H9 (cell line): Measurements from ENCODE around the gene ADAM22. TPM values are rescaled to one million over a fixed set of nuclear protein-coding genes. Genes with fewer than 3 reads are reported as not detected.
"Not testable (repeated sequence)": the region's sequence is repeated elsewhere in the genome, so short reads cannot be mapped to it uniquely, and the experiment has no call there.

Source experiments
- DNase-seq: peaks from one replicate; pipeline ENCODE4 v3.0.0-alpha.2; 2017
- H2AFZ ChIP-seq: one replicate; pipeline ENCODE4 v1.6.1; 2013; ENCODE audit warnings: mild to moderate bottlenecking, low read length, control low read depth, moderate library complexity
- H2AK5ac ChIP-seq: 2 replicates; pipeline ENCODE4 v1.6.1; 2013; ENCODE audit warnings: low read length, control low read depth, mixed read lengths; ENCODE audit not compliant: insufficient read length
- H2BK120ac ChIP-seq: one replicate; pipeline ENCODE4 v1.6.1; 2013; ENCODE audit warnings: low read depth, mild to moderate bottlenecking, low read length, control low read depth, inconsistent platforms; ENCODE audit not compliant: poor library complexity, severe bottlenecking
- H2BK12ac ChIP-seq: 2 replicates; pipeline ENCODE4 v1.6.1; 2013; ENCODE audit warnings: low read length, control low read depth, mixed read lengths, low read depth; ENCODE audit not compliant: insufficient read length
- H2BK15ac ChIP-seq: 2 replicates; pipeline ENCODE4 v1.6.1; 2013; ENCODE audit warnings: low read depth, low read length, control low read depth
- H2BK20ac ChIP-seq: one replicate; pipeline ENCODE4 v1.6.1; 2013; ENCODE audit warnings: low read depth, mild to moderate bottlenecking, low read length, control low read depth, inconsistent platforms; ENCODE audit not compliant: poor library complexity, severe bottlenecking
- H2BK5ac ChIP-seq: 2 replicates; pipeline ENCODE4 v1.6.1; 2013; ENCODE audit warnings: low read length, control low read depth, mixed read lengths; ENCODE audit not compliant: insufficient read length
- H3K14ac ChIP-seq: 2 replicates; pipeline ENCODE4 v1.6.1; 2013; ENCODE audit warnings: low read length, control low read depth; ENCODE audit not compliant: insufficient read depth
- H3K18ac ChIP-seq: 2 replicates; pipeline ENCODE4 v1.6.1; 2013; ENCODE audit warnings: low read depth, mild to moderate bottlenecking, mixed read lengths, low read length, control low read depth; ENCODE audit not compliant: insufficient read length
- H3K23ac ChIP-seq: 2 replicates; pipeline ENCODE4 v1.6.1; 2013; ENCODE audit warnings: low read length, control low read depth, mixed read lengths, low read depth; ENCODE audit not compliant: insufficient read length
- H3K23me2 ChIP-seq: 2 replicates; pipeline ENCODE4 v1.6.1; 2013; ENCODE audit warnings: low read depth, mild to moderate bottlenecking, mixed read lengths, low read length, control low read depth; ENCODE audit not compliant: insufficient read length, poor library complexity, severe bottlenecking
- H3K27ac ChIP-seq: 2 replicates; pipeline ENCODE4 v1.5.1; 2013; ENCODE audit warnings: low read length, control low read depth, mixed read lengths, low read depth; ENCODE audit not compliant: insufficient read length
- H3K27me3 ChIP-seq: 2 replicates; pipeline ENCODE4 v1.6.1; 2013; ENCODE audit warnings: low read length, control low read depth, inconsistent platforms; ENCODE audit not compliant: insufficient read depth
- H3K4ac ChIP-seq: 2 replicates; pipeline ENCODE4 v1.6.1; 2013; ENCODE audit warnings: low read depth, mild to moderate bottlenecking, control low read depth, inconsistent platforms, low read length, moderate library complexity
- H3K4me1 ChIP-seq: 2 replicates; pipeline ENCODE4 v1.6.1; 2013; ENCODE audit warnings: low read length, control low read depth, inconsistent platforms; ENCODE audit not compliant: insufficient read depth
- H3K4me2 ChIP-seq: 2 replicates; pipeline ENCODE4 v1.6.1; 2013; ENCODE audit warnings: low read length, control low read depth, mixed read lengths; ENCODE audit not compliant: insufficient read length, insufficient read depth
- H3K56ac ChIP-seq: 2 replicates; pipeline ENCODE4 v1.6.1; 2013; ENCODE audit warnings: low read depth, mild to moderate bottlenecking, mixed read lengths, low read length, control low read depth; ENCODE audit not compliant: insufficient read length
- H3K79me1 ChIP-seq: 2 replicates; pipeline ENCODE4 v1.6.1; 2013; ENCODE audit warnings: low read depth, mild to moderate bottlenecking, moderate library complexity, low read length, control low read depth, inconsistent platforms; ENCODE audit not compliant: insufficient read depth, poor library complexity, severe bottlenecking
- H3K79me2 ChIP-seq: 2 replicates; pipeline ENCODE4 v1.6.1; 2013; ENCODE audit warnings: low read length, control low read depth, inconsistent platforms; ENCODE audit not compliant: insufficient read depth
- H3K9ac ChIP-seq: 2 replicates; pipeline ENCODE4 v1.6.1; 2013; ENCODE audit warnings: low read length, control low read depth, mixed read lengths; ENCODE audit not compliant: insufficient read length; ENCODE audit errors: extremely low read depth
- H3K9me3 ChIP-seq: one replicate; pipeline ENCODE4 v1.6.1; 2013; ENCODE audit warnings: low read depth, low read length, inconsistent platforms; ENCODE audit not compliant: control insufficient read depth
- H3T11ph ChIP-seq: one replicate; pipeline ENCODE4 v1.6.1; 2013; ENCODE audit warnings: mild to moderate bottlenecking, low read length, control low read depth, inconsistent platforms
- H4K20me1 ChIP-seq: one replicate; pipeline ENCODE4 v1.6.1; 2013; ENCODE audit not compliant: control insufficient read depth, insufficient read length, insufficient read depth
- H4K5ac ChIP-seq: 2 replicates; pipeline ENCODE4 v1.6.1; 2013; ENCODE audit warnings: low read depth, mild to moderate bottlenecking, mixed read lengths, low read length, control low read depth; ENCODE audit not compliant: insufficient read length
- H4K8ac ChIP-seq: replicated peaks from 2 replicates; pipeline ENCODE4 v1.6.1; 2013; ENCODE audit warnings: low read length, control low read depth, mixed read lengths, low read depth; ENCODE audit not compliant: insufficient read length
- H4K91ac ChIP-seq: 2 replicates; pipeline ENCODE4 v1.6.1; 2013; ENCODE audit warnings: low read depth, mild to moderate bottlenecking, moderate library complexity, mixed read lengths, low read length, control low read depth; ENCODE audit not compliant: insufficient read length
- H3K27ac Mint-ChIP-seq, 3 experiments: 2 replicates in 2 of 3; 3 replicates in 1 of 3; pipeline ENCODE4 v1.8.0; 2020 to 2021; ENCODE audit warnings: mixed read lengths in 3 of 3, mild to moderate bottlenecking in 1 of 3, moderate library complexity in 1 of 3
- H3K27me3 Mint-ChIP-seq: 2 replicates; pipeline ENCODE4 v1.8.0; 2021; ENCODE audit warnings: low read depth, mild to moderate bottlenecking, moderate library complexity, mixed read lengths
- H3K36me3 Mint-ChIP-seq, 3 experiments: 2 replicates in 2 of 3; 3 replicates in 1 of 3; pipeline ENCODE4 v1.8.0; 2020 to 2021; ENCODE audit warnings: low read depth in 3 of 3, mixed read lengths in 3 of 3; ENCODE audit not compliant: insufficient read depth in 1 of 3
- H3K4me1 Mint-ChIP-seq, 2 experiments: 2 replicates each; pipeline ENCODE4 v1.8.0; 2020; ENCODE audit warnings: mixed read lengths in 2 of 2
- H3K4me3 Mint-ChIP-seq, 2 experiments: 2 replicates in 1 of 2; 3 replicates in 1 of 2; pipeline ENCODE4 v1.8.0; 2020 to 2021; ENCODE audit warnings: mild to moderate bottlenecking in 2 of 2, mixed read lengths in 2 of 2, moderate library complexity in 1 of 2
- H3K9me3 Mint-ChIP-seq, 2 experiments: 2 replicates in 1 of 2; 3 replicates in 1 of 2; pipeline ENCODE4 v1.8.0; 2020; ENCODE audit warnings: mild to moderate bottlenecking in 2 of 2, mixed read lengths in 2 of 2, moderate library complexity in 1 of 2
- WGBS: extraction: QIAGEN DNeasy Blood & Tissue Kit; methylation state at CpG from one replicate; pipeline ENCODE4 v1.1.7; 2013; ENCODE audit warnings: missing lambda C conversion rate, low lambda C conversion rate, mixed read lengths; ENCODE audit not compliant: insufficient read length; ENCODE audit errors: extremely low coverage; 5-methylcytosine and 5-hydroxymethylcytosine counted together
- total RNA-seq: library from RNA; stranded (reverse); gene quantifications from 2 replicates; pipeline ENCODE4 v1.2.1, GENCODE V29; 2021
- TF ChIP-seq, protein P1 (sequence below): fragments of 200-600 bp; sonication (generic); conservative IDR thresholded peaks from 3 replicates; pipeline ENCODE4 v1.8.0; 2021; ENCODE audit warnings: antibody characterized with exemption, mild to moderate bottlenecking

ADAM22 gene
- total RNA-seq, 1 experiment from 2014 or later, result 8.7 TPM

DNA sequence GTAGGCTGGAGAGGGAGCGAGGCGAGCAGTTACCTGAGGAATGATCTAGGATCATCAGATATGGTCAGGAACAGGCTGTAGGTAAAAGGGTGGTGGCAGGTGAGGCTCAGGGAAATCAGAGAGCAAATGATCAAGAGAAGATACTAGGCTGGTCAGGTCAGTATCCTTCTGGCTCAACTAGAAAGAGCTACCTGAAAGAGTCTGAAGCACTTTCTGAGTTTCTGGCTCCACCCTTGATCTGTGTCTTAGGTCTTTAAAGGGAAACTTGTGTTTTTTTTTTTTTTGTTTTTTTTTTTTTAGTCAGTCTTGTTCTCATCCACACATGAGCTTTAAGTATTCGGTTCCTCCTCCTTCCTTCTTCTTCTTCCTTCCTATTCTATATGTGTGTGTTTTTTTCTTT is 10.5 kb downstream of the ADAM22 start:
- Mint-ChIP-seq H3K36me3 (peaks cover 0 to 1% (median 0%) of the 10 kb centered on the region in 3 experiments; a peak in 2 of 7 replicates), H3K27me3 (no peaks in the 10 kb centered on the region), H3K4me1 (no peaks in the 10 kb centered on the region), H3K9me3 (no peaks in the 10 kb centered on the region), H3K27ac (peak overlapping the region; percentile 31 to 62 (median 57); a peak in 3 of 7 replicates), H3K4me3 (no peak overlapping the region)
- H3K79me1 ChIP-seq, result no peaks in the 10 kb centered on the region
- no peak overlapping the region for H2BK120ac ChIP-seq
- no peaks in the 10 kb centered on the region for H3K27me3 ChIP-seq
- H3K14ac ChIP-seq, result no peak overlapping the region
- H2AK5ac ChIP-seq, result no peak overlapping the region
- no peak overlapping the region for H3K18ac ChIP-seq
- no peak overlapping the region for H3K27ac ChIP-seq
- no peak overlapping the region for H2AFZ ChIP-seq
- no peak overlapping the region for H3K9ac ChIP-seq
- no peak overlapping the region for H3K56ac ChIP-seq
- H2BK15ac ChIP-seq, result no peak overlapping the region
- no peak overlapping the region for H2BK12ac ChIP-seq
- H2BK20ac ChIP-seq, result no peak overlapping the region
- H4K8ac ChIP-seq, result no peak overlapping the region
- no peaks in the 10 kb centered on the region for H3K79me2 ChIP-seq
- no peaks in the 10 kb centered on the region for H3K4me1 ChIP-seq
- no peak overlapping the region for H2BK5ac ChIP-seq
- H3K4me2 ChIP-seq, result no peak overlapping the region
- no peaks in the 10 kb centered on the region for H3K23me2 ChIP-seq
- no peaks in the 10 kb centered on the region for H4K20me1 ChIP-seq
- peak overlapping the region; percentile 42 for H4K5ac ChIP-seq
- H3T11ph ChIP-seq, result no peak overlapping the region
- DNase-seq, result no peak
- H3K9me3 ChIP-seq, result no peaks in the 10 kb centered on the region
- no peak overlapping the region for H4K91ac ChIP-seq
- TF ChIP-seq, protein P1, sequence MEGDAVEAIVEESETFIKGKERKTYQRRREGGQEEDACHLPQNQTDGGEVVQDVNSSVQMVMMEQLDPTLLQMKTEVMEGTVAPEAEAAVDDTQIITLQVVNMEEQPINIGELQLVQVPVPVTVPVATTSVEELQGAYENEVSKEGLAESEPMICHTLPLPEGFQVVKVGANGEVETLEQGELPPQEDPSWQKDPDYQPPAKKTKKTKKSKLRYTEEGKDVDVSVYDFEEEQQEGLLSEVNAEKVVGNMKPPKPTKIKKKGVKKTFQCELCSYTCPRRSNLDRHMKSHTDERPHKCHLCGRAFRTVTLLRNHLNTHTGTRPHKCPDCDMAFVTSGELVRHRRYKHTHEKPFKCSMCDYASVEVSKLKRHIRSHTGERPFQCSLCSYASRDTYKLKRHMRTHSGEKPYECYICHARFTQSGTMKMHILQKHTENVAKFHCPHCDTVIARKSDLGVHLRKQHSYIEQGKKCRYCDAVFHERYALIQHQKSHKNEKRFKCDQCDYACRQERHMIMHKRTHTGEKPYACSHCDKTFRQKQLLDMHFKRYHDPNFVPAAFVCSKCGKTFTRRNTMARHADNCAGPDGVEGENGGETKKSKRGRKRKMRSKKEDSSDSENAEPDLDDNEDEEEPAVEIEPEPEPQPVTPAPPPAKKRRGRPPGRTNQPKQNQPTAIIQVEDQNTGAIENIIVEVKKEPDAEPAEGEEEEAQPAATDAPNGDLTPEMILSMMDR, result no peak
- H3K4ac ChIP-seq, result no peak overlapping the region
- H3K23ac ChIP-seq, result no peak overlapping the region
- no CpG with 5 or more reads among the region's 3 CpGs for WGBS

DNA sequence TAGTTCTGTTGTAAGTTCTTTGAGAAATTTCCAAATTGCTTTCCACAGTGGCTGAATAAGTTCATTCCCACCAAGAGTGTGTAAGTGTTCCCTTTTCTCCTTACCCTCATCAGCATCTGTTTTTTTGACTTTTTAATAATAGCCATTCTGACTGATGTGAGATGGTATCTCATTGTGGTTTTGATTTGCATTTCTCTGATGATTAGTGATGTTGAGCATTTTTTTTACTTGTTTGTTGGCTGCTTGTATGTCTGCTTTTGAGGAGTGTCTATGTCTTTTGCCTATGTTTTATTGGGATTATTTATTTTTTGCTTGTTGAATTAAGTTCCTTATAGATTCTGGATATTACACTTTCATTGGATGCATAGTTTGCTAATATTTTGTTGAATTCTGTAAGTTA is 11.9 kb downstream of the ADAM22 start:
- H3K9me3 ChIP-seq, H4K8ac ChIP-seq, H2BK20ac ChIP-seq, H3K79me2 ChIP-seq, H3K4me1 Mint-ChIP-seq, H2AK5ac ChIP-seq, H3K79me1 ChIP-seq, H3K14ac ChIP-seq, H3K27ac ChIP-seq, H3K4me3 Mint-ChIP-seq, H4K91ac ChIP-seq, H2BK120ac ChIP-seq, DNase-seq, H3K23me2 ChIP-seq, H3T11ph ChIP-seq, H3K23ac ChIP-seq, H2BK12ac ChIP-seq, H4K5ac ChIP-seq, H2BK5ac ChIP-seq, H4K20me1 ChIP-seq, H3K27ac Mint-ChIP-seq, H3K4me2 ChIP-seq, H3K27me3 ChIP-seq, H3K4me1 ChIP-seq, H3K9ac ChIP-seq, H3K56ac ChIP-seq, H2BK15ac ChIP-seq, H3K27me3 Mint-ChIP-seq, H3K4ac ChIP-seq, H3K36me3 Mint-ChIP-seq, H2AFZ ChIP-seq, H3K9me3 Mint-ChIP-seq, H3K18ac ChIP-seq: not testable (repeated sequence)
